ENCODE data around the gene AXDND1.
"Not testable (repeated sequence)": the region's sequence is repeated elsewhere in the genome, so short reads cannot be mapped to it uniquely, and the experiment has no call there.

DNA sequence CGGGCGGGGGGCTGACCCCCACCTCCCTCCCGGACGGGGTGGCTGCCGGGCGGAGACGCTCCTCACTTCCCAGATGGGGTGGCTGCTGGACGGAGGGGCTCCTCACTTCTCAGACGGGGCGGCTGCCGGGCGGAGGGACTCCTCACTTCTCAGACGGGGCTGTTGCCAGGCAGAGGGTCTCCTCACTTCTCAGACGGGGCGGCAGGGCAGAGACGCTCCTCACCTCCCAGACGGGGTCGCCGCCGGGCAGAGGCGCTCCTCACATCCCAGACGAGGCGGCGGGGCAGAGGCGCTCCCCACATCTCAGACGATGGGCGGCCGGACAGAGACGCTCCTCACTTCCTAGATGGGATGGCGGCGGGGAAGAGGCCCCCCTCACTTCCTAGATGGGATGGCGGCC lies 52.9 kb downstream of the AXDND1 start:
- TF ChIP-seq EZH2phosphoT487 (IDR thresholded peaks at IDR 0.05; ENCODE audit: insufficient read depth, low read depth); EZH2 (IDR thresholded peaks at IDR 0.05; ENCODE audit: insufficient read depth, poor library complexity, severe bottlenecking): not testable (repeated sequence)

Measured in GM23248 (cell line).